RKO (cell line): ENCODE measurements around the gene GJC1.

Source experiments
- DNase-seq: peaks from one replicate; pipeline ENCODE4 v3.0.0-alpha.2; 2016; ENCODE audit warnings: low spot score

Gene GJC1

GRCh38 chr17:44829523-44830358 lies at the start of gene GJC1:
Gene GJC1, minus strand, starts transcription at chr17:44830287. Its CDS starts 24,470 bp downstream, at chr17:44805817.
- no peak for DNase-seq

DNA sequence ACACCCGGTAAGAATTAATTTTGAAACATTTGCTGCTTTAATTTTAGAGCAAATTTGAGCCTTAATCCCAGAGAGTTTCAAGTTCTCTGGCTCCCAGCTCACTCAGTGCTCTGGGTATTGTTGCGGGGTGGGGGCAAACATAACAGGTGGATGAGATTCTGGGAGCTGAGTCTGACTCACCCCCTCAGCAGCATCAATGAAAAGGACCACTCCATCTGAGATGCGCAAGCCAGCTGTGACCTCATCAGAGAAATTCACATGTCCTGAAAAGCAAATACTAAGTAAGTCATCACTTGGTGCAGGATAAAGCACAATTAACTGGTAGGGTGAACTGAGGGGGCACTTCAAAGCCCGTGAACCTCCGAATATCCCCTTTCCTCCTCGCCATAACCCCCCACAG lies 49.3 kb upstream of the GJC1 start:
- no peak for DNase-seq

DNA sequence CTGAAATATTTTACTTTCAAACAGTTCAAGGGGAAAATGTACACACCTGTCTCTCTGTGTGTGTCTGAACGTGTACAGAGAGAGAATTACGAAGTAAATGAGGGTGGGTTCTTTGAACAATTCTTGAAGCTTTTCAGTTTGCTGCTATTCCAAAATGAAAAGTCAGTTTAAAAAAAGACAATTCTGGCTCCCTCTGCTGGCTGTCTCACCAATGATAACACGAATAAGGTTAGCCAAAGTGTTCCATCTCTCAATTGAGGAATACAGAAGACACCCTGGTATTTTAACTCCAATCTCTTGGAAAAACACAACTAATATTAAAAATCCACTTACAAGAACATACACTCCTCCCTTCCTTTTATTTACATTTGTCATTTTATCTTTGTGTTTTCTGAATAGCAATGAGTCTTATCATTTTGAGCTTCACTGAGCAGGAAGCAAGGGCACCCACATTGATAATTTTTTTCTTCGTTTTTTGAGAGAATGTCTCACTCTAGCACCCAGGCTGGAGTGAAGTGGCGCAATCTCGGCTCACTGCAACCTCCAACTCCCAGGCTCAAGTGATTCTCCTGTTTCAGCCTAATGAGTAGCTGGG lies 48.6 kb upstream of the GJC1 start:
- peak; percentile 57 for DNase-seq

- no peak for DNase-seq
Observed at GRCh38 chr17:44877121-44877520, 47.0 kb upstream of the GJC1 start.

GRCh38 chr17:44875761-44876160 lies 45.7 kb upstream of the GJC1 start:
- DNase-seq = no peak

DNA sequence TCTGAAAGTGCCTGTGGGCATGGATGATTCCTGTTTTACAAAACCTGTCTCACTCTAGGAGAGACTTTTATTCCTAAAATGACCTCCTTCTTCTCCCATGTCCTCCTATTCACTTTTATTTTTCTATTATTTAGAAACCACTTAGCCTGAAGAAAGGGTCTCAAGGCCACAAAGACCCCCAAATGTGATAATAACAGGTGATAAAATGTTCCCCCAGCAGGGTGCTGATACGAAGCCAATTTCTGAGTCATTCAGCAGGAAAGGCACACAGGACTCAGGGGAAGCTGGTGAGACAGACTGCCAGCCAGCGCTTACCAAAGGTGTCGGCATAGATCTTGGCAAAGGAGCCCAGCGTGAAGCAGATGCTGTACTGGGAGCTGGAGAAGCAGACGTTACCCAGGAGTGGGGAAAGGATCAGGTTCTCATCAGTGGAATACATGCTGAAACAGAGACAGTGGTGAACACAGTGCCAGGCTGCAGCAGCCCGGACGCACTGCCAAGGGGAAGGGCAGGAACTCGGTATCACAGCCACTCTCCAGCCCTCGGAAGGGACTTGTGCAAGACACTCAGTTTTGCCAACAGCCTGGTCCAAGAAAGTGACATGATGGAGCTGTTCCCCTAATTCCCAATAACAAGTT lies 42.2 kb upstream of the GJC1 start:
- DNase-seq = no peak

GRCh38 chr17:44871556-44871955 lies 41.5 kb upstream of the GJC1 start:
- no peak for DNase-seq

GRCh38 chr17:44867841-44868240 lies 37.8 kb upstream of the GJC1 start:
- DNase-seq = no peak

DNA sequence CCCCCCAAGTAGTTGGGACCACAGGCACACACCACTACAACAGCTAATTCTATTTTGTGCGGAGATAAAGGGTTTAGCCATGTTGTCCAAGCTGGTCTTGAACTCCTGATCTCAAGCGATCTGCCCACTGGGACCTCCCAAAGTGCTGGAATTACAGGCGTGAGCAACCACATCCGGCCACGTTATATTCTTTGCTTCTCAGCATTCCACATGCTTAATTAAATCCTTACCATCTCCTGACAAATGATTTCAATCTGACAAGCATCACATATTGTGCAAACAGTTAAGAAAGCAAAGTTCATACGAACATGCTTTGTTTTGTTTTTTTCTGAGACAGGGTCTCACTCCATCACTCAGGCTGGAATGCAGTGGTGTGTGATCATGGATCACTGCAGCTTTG lies 35.8 kb upstream of the GJC1 start:
- DNase-seq = no peak

DNA sequence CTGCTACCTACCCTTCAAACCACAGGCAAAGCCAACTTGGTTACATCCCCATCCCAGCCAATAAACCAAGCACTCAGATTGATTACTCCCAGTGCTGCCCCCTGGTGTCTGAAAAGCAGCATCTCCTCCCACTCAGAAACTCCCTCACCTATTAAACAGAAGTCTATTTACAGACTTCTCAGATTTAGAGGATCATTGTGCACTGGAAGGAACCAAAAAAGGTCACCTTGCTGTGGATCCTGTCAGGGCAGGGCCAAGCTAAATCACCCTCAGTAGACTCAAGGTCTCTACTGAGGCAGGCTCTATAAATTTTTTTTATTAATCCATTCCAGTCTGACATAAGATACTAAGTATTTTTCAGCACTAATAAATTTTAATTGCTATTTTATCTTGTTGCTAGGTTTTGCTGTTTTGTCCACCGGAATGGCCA lies 35.2 kb upstream of the GJC1 start:
- DNase-seq = peak; percentile 75

GRCh38 chr17:44864831-44865230 lies 34.7 kb upstream of the GJC1 start:
- no peak for DNase-seq

DNA sequence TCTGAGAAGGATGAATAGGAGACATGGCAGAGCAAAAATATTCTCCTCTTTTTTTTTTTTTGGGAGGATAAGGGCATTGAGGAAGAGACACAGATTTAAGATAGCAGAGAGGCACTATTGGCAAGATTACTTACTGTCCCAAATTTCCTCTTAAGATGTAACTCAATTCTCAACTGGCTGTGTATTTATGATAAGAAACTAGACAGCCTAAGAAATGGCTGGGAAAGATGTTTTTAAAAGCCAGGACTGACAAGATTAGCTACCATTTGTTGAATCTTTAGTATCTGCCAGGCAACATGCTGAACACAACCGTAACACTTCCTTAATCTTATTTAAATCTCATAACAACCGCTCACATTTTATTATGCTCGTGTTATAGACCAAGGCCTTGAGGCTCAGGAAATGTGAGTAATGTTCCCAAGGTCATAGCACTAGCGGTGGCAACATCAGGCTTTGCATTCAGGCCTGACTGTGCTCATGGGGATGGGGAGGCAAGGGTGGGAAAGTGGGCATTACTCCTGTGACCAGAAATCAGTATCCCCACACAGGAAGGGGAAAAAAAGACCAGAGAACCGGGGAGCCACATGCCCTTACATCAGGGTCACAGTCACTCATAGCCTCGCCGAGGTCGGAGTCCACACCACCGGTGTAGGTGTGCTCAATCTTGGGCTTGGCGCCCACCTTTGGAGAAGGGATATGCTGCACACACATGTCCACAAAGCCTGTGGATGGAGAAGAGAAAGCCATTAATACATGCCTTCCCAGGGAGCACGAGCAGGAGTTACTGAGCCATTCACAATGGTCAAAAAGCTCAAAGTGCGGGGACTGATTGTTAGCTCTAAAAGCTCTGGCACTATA lies 33.2 kb upstream of the GJC1 start:
- no peak for DNase-seq

DNA sequence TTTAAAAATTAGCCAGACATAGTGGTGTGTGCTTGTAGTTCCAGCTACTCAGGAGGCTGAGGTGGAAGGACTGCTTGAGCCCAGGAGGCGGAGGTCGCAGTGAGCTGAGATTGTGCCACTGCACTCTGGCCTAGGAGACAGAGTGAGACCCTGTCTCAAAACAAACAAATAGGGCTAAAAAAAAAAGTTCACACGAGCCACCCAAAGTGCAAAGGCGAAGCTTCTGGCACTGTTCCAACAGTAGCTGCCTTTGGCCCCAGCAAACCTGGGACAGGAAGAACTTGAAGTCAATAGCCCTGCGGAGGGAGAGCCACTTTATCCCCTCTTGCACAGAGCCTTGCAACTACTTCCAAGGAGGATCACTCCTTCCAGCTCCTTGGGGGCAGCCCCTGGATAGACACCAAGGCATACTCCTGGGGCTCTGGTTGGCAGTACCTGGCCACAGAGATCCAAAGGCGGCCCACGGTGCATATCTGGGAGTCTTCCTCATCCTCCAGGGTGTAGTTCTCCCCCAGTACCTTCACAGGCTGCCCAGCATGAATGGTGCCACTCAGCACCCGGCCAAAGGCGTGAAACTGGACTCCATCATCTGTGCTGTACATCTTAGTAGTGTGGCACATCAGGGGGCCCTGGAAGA lies 32.3 kb upstream of the GJC1 start:
- DNase-seq = no peak

GRCh38 chr17:44859701-44860100 lies 29.6 kb upstream of the GJC1 start:
- DNase-seq = no peak

- no peak for DNase-seq
Observed at GRCh38 chr17:44854192-44854591, 24.1 kb upstream of the GJC1 start.

- DNase-seq = no peak
Observed at GRCh38 chr17:44850612-44851011, 20.5 kb upstream of the GJC1 start.

GRCh38 chr17:44850025-44850424 lies 19.9 kb upstream of the GJC1 start:
- DNase-seq = no peak

GRCh38 chr17:44848961-44849489 lies 18.9 kb upstream of the GJC1 start:
- DNase-seq = no peak

DNA sequence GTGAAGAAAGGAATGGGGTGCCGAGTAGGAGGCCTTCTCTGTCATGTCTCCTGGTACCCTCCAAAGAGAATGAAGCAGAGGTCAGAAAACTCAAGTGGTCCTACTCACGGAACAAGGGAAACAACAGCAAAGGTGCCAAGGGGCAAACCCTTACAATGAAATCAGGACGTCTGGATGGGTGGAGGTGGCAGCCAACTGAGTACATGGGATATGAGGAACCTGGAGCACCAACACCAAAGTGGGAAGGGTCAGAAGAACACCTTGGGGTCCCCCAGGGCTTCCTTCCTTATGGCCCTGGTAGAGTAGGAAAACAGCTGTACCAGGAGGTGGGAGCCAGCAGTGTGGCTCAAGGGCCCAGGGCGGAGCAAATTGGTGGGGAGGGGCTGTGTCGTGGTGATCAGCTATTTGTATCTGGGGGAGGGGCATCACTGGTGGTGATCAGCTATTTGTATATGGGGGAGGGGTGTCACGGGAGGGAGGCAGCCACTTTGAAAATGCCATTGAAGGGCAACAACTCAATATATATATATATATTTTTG lies 18.2 kb upstream of the GJC1 start:
- DNase-seq = no peak

- no peak for DNase-seq
Observed at GRCh38 chr17:44847586-44847985, 17.5 kb upstream of the GJC1 start, which contains the start of gene HIGD1B. Gene HIGD1B, plus strand, starts transcription at chr17:44847883. Its CDS starts 270 bp downstream, at chr17:44848153.

- no peak for DNase-seq
Observed at GRCh38 chr17:44846206-44846605, 16.1 kb upstream of the GJC1 start.
